HCT116 (cell line): ENCODE data around the gene KIFAP3.

Source experiments
- CBX3 ChIP-seq: IDR thresholded peaks from 2 replicates; pipeline ENCODE4 v1.6.1; 2012; ENCODE audit warnings: low read depth
- CEBPB ChIP-seq: IDR thresholded peaks from 2 replicates; pipeline ENCODE4 v1.6.1; 2012; ENCODE audit warnings: low read depth
- EGR1 ChIP-seq: IDR thresholded peaks from 2 replicates; pipeline ENCODE4 v1.6.1; 2012; ENCODE audit warnings: low read depth
- EZH2 ChIP-seq: fragments of 200-600 bp; sonication (generic); IDR thresholded peaks from 2 replicates; pipeline ENCODE4 v1.6.1; 2017; ENCODE audit warnings: antibody characterized with exemption, mixed run types
- FOSL1 ChIP-seq: IDR thresholded peaks from 2 replicates; pipeline ENCODE4 v1.6.1; 2012; ENCODE audit warnings: low read depth
- POLR2A ChIP-seq: IDR thresholded peaks from 2 replicates; pipeline ENCODE4 v1.7.0; 2011; ENCODE audit warnings: borderline replicate concordance; ENCODE audit not compliant: insufficient read depth, insufficient read length; ENCODE audit errors: extremely low read depth
- POLR2AphosphoS5 ChIP-seq: IDR thresholded peaks from 2 replicates; pipeline ENCODE4 v1.6.1; 2011; ENCODE audit warnings: mild to moderate bottlenecking, low read depth, low read length, moderate library complexity
- RAD21 ChIP-seq: IDR thresholded peaks from 2 replicates; pipeline ENCODE4 v1.6.1; 2012; ENCODE audit warnings: low read depth, mild to moderate bottlenecking
- SIN3A ChIP-seq: IDR thresholded peaks from 2 replicates; pipeline ENCODE4 v1.6.1; 2012; ENCODE audit warnings: low read depth
- YY1 ChIP-seq: IDR thresholded peaks from 2 replicates; pipeline ENCODE4 v1.6.1; 2011; ENCODE audit warnings: low read length, low read depth, moderate library complexity, mild to moderate bottlenecking; ENCODE audit not compliant: insufficient replicate concordance; ENCODE audit errors: extremely low read depth
- TF ChIP-seq, protein P1 (sequence below), 3 experiments: fragments of 200-600 bp in 1 of 3; sonication (generic) in 1 of 3; IDR thresholded peaks in 2 of 3; conservative IDR thresholded peaks in 1 of 3; 2 replicates each; pipeline ENCODE4 v1.5.1; 2012 to 2017; ENCODE audit warnings: low read depth in 2 of 3, low read length in 2 of 3, antibody characterized with exemption in 1 of 3, borderline replicate concordance in 1 of 3, control low read depth in 1 of 3, mild to moderate bottlenecking in 1 of 3, mixed read lengths in 1 of 3, mixed run types in 1 of 3, moderate library complexity in 1 of 3; ENCODE audit not compliant: insufficient read depth in 1 of 3
- TF ChIP-seq, protein P2 (sequence below): IDR thresholded peaks from 2 replicates; pipeline ENCODE4 v1.6.1; 2012
- TF ChIP-seq, protein P3 (sequence below): IDR thresholded peaks from 2 replicates; pipeline ENCODE4 v1.6.1; 2012; ENCODE audit warnings: low read depth
- TF ChIP-seq, protein P4 (sequence below): IDR thresholded peaks from 2 replicates; pipeline ENCODE4 v1.6.1; 2012

DNA sequence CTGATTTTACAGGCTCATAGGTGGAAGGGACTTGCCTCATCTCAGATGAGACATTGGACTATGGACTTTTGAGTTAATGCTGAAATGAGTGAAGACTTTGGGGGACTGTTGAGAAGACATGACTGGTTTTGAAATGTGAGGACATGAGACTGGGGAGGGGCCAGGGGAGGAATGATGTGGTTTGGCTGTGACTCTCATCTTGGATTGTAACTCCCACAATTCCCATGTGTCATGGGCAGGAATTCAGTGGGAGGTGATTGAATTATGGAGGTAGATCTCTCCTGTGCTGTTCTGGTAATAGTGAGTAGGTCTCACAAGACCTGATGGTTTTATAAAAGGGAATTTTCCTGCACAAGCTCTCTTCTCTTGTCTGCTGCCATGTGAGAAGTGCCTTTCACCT, 201.6 kb downstream of the KIFAP3 start:
- TF ChIP-seq EZH2 (no peak), CEBPB (no peak), POLR2AphosphoS5 (no peak), FOSL1 (no peak), RAD21 (no peak), CBX3 (no peak), POLR2A (no peak), SIN3A (no peak), EGR1 (no peak), YY1 (no peak)
- TF ChIP-seq, protein P1, sequence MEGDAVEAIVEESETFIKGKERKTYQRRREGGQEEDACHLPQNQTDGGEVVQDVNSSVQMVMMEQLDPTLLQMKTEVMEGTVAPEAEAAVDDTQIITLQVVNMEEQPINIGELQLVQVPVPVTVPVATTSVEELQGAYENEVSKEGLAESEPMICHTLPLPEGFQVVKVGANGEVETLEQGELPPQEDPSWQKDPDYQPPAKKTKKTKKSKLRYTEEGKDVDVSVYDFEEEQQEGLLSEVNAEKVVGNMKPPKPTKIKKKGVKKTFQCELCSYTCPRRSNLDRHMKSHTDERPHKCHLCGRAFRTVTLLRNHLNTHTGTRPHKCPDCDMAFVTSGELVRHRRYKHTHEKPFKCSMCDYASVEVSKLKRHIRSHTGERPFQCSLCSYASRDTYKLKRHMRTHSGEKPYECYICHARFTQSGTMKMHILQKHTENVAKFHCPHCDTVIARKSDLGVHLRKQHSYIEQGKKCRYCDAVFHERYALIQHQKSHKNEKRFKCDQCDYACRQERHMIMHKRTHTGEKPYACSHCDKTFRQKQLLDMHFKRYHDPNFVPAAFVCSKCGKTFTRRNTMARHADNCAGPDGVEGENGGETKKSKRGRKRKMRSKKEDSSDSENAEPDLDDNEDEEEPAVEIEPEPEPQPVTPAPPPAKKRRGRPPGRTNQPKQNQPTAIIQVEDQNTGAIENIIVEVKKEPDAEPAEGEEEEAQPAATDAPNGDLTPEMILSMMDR (IDR thresholded peaks at IDR 0.05 in 2 of 3, conservative IDR thresholded peaks at IDR 0.05 in 1 of 3; ENCODE audit: borderline replicate concordance in 1 of 3, insufficient read depth in 1 of 3, low read depth in 2 of 3, low read length in 2 of 3) = no peak
- TF ChIP-seq, protein P2, sequence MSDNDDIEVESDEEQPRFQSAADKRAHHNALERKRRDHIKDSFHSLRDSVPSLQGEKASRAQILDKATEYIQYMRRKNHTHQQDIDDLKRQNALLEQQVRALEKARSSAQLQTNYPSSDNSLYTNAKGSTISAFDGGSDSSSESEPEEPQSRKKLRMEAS = no peak
- TF ChIP-seq, protein P3, sequence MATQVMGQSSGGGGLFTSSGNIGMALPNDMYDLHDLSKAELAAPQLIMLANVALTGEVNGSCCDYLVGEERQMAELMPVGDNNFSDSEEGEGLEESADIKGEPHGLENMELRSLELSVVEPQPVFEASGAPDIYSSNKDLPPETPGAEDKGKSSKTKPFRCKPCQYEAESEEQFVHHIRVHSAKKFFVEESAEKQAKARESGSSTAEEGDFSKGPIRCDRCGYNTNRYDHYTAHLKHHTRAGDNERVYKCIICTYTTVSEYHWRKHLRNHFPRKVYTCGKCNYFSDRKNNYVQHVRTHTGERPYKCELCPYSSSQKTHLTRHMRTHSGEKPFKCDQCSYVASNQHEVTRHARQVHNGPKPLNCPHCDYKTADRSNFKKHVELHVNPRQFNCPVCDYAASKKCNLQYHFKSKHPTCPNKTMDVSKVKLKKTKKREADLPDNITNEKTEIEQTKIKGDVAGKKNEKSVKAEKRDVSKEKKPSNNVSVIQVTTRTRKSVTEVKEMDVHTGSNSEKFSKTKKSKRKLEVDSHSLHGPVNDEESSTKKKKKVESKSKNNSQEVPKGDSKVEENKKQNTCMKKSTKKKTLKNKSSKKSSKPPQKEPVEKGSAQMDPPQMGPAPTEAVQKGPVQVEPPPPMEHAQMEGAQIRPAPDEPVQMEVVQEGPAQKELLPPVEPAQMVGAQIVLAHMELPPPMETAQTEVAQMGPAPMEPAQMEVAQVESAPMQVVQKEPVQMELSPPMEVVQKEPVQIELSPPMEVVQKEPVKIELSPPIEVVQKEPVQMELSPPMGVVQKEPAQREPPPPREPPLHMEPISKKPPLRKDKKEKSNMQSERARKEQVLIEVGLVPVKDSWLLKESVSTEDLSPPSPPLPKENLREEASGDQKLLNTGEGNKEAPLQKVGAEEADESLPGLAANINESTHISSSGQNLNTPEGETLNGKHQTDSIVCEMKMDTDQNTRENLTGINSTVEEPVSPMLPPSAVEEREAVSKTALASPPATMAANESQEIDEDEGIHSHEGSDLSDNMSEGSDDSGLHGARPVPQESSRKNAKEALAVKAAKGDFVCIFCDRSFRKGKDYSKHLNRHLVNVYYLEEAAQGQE = no peak
- TF ChIP-seq, protein P4, sequence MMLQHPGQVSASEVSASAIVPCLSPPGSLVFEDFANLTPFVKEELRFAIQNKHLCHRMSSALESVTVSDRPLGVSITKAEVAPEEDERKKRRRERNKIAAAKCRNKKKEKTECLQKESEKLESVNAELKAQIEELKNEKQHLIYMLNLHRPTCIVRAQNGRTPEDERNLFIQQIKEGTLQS = no peak
